PC-9 (cell line): ENCODE measurements around the gene HSPB7. TPM values are rescaled to one million over a fixed set of nuclear protein-coding genes. Genes with fewer than 3 reads are reported as not detected.
"Not testable (repeated sequence)": the region's sequence is repeated elsewhere in the genome, so short reads cannot be mapped to it uniquely, and the experiment has no call there.

Experiments
- BruUV-seq: library from RNA; stranded (reverse); fragments of 400-500 nt; replicated peaks from 2 replicates; lab custom pipeline; 2021; lab: Mats Ljungman, UMichigan
- CTCF ChIA-PET: fragments of 300-600 bp; sonication (Branson Sonifier 250); formaldehyde crosslinking; loops from one replicate; lab custom pipeline; 2022; ENCODE audit warnings: antibody characterized with exemption; lab: Charles Lee
- POLR2A ChIA-PET: fragments of 300-600 bp; sonication (Branson Sonifier 250); formaldehyde crosslinking; loops from one replicate; lab custom pipeline; 2022; ENCODE audit warnings: antibody characterized with exemption; ENCODE audit not compliant: unreplicated experiment; lab: Charles Lee
- DNase-seq, 2 experiments: peaks; one replicate each; pipeline versions ENCODE4 v3.0.0 to v3.0.0-alpha.2; 2015 to 2022; ENCODE audit warnings: mixed read lengths in 1 of 2
- H2AFZ ChIP-seq: fragments of 200-600 bp; sonication (generic); 2 replicates; pipeline ENCODE4 v1.8.1; 2017; ENCODE audit warnings: antibody characterized with exemption
- H3F3A ChIP-seq: fragments of 200-600 bp; sonication (generic); 2 replicates; pipeline ENCODE4 v1.8.1; 2017; ENCODE audit warnings: antibody characterized with exemption, mild to moderate bottlenecking, low read depth; ENCODE audit not compliant: insufficient read depth
- H3K27ac ChIP-seq: fragments of 200-600 bp; sonication (generic); 2 replicates; pipeline ENCODE4 v1.6.1; 2016; ENCODE audit warnings: mixed run types
- H3K27me3 ChIP-seq: fragments of 200-600 bp; sonication (generic); 2 replicates; pipeline ENCODE4 v1.6.1; 2016; ENCODE audit warnings: low read depth, mixed run types; ENCODE audit not compliant: insufficient read depth
- H3K36me3 ChIP-seq: fragments of 200-600 bp; sonication (generic); 2 replicates; pipeline ENCODE4 v1.6.1; 2016; ENCODE audit warnings: low read depth, mixed run types
- H3K4me1 ChIP-seq: fragments of 200-600 bp; sonication (generic); replicated peaks from 2 replicates; pipeline ENCODE4 v1.6.1; 2016; ENCODE audit warnings: mixed run types; ENCODE audit not compliant: insufficient read depth
- H3K4me2 ChIP-seq: fragments of 200-600 bp; sonication (generic); 2 replicates; pipeline ENCODE4 v1.6.1; 2017; ENCODE audit warnings: mixed run types
- H3K4me3 ChIP-seq: fragments of 200-600 bp; sonication (generic); 2 replicates; pipeline ENCODE4 v1.6.1; 2016; ENCODE audit warnings: mixed run types
- H3K79me2 ChIP-seq: fragments of 200-600 bp; sonication (generic); 2 replicates; pipeline ENCODE4 v1.6.1; 2017; ENCODE audit warnings: low read depth, mixed run types
- H3K9me2 ChIP-seq: fragments of 200-600 bp; sonication (generic); 2 replicates; pipeline ENCODE4 v1.8.1; 2017; ENCODE audit warnings: mild to moderate bottlenecking; ENCODE audit not compliant: insufficient read depth
- H3K9me3 ChIP-seq: fragments of 200-600 bp; sonication (generic); 2 replicates; pipeline ENCODE4 v1.8.1; 2016; ENCODE audit warnings: low read depth; ENCODE audit not compliant: insufficient read depth
- H4K20me1 ChIP-seq: fragments of 200-600 bp; sonication (generic); 2 replicates; pipeline ENCODE4 v1.8.1; 2017; ENCODE audit not compliant: insufficient read depth
- EZH2 ChIP-seq: fragments of 200-600 bp; sonication (generic); IDR thresholded peaks from 2 replicates; pipeline ENCODE4 v1.8.0; 2017; ENCODE audit warnings: antibody characterized with exemption, low read depth
- intact Hi-C: fragments of 100-400 bp; cut with micrococcal nuclease; formaldehyde crosslinking; loops from one replicate; pipeline ENCODE4 v1.10.0; 2022; ENCODE audit not compliant: unreplicated experiment
- total RNA-seq: library from RNA; stranded (reverse); gene quantifications from 2 replicates; pipeline ENCODE4 v1.2.3, GENCODE V29; 2021
- TF ChIP-seq, protein P1 (sequence below): fragments of 200-600 bp; sonication (generic); conservative IDR thresholded peaks from 2 replicates; pipeline ENCODE4 v1.6.1; 2017; ENCODE audit warnings: mixed run types, antibody characterized with exemption, mild to moderate bottlenecking, moderate library complexity

HSPB7 gene
- total RNA-seq, 1 experiment from 2014 or later: not detected

DNA sequence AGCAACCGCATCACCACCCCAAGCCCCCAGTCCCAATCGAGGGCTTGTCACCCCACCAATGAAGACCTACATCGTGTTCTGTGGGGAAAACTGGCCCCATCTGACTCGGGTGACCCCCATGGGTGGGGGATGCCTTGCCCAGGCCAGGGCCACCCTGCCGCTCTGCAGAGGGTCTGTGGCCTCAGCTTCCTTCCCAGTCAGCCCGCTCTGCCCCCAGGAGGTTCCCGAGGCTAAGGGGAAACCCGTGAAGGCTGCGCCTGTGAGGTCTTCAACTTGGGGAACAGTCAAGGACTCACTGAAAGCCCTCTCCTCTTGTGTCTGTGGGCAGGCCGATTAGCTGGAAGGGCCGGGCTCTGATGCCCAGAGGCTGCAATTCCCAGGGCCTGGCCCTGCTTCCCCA, 11.8 kb downstream of the HSPB7 start:
- H3K4me1 ChIP-seq: no peaks in the 10 kb centered on the region; the same call in 1 of the 2 replicates
- ChIA-PET POLR2A (no interaction called here), CTCF (no interaction called here)
- H2AFZ ChIP-seq: no peak overlapping the region
- DNase-seq: no peak
- TF ChIP-seq, protein P1, sequence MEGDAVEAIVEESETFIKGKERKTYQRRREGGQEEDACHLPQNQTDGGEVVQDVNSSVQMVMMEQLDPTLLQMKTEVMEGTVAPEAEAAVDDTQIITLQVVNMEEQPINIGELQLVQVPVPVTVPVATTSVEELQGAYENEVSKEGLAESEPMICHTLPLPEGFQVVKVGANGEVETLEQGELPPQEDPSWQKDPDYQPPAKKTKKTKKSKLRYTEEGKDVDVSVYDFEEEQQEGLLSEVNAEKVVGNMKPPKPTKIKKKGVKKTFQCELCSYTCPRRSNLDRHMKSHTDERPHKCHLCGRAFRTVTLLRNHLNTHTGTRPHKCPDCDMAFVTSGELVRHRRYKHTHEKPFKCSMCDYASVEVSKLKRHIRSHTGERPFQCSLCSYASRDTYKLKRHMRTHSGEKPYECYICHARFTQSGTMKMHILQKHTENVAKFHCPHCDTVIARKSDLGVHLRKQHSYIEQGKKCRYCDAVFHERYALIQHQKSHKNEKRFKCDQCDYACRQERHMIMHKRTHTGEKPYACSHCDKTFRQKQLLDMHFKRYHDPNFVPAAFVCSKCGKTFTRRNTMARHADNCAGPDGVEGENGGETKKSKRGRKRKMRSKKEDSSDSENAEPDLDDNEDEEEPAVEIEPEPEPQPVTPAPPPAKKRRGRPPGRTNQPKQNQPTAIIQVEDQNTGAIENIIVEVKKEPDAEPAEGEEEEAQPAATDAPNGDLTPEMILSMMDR: no peak
- no peak for TF ChIP-seq EZH2
- no peak overlapping the region for H3K27ac ChIP-seq
- H3K79me2 ChIP-seq: no peaks in the 10 kb centered on the region
- intact Hi-C loops: loop anchor here (2.0 to 5.0 kb wide), 2 partner anchors 213 to 236 kb away; no protein-coding TSS in a partner anchor
- H3F3A ChIP-seq: no peaks in the 10 kb centered on the region; the same call in 1 of the 2 replicates
- no peaks in the 10 kb centered on the region for H3K9me2 ChIP-seq
- H3K27me3 ChIP-seq: no peaks in the 10 kb centered on the region
- no peaks in the 10 kb centered on the region for H3K9me3 ChIP-seq
- no peaks in the 10 kb centered on the region for H3K36me3 ChIP-seq
- H3K4me3 ChIP-seq: no peak overlapping the region
- BruUV-seq: no TSS peak
- no peaks in the 10 kb centered on the region for H4K20me1 ChIP-seq
- H3K4me2 ChIP-seq: no peak overlapping the region

DNA sequence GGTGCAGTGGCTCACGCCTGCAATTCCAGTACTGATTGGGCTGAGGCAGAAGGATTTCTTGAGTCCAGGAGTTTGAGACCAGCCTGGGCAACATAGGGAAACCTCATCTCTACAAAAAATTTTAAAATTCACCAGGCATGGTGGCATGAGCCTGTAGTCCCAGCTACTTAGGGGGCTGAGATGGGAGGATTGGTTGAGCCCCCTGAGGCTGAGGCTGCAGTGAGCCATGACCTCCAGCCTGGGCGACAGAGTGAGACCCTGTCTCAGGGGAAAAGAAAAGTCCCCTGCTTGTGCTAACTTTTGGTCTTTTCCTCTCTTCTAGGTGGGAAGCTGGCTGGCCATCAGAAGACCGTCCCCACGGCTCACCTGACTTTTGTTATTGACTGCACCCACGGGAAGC, 12.2 kb downstream of the HSPB7 start:
- BruUV-seq: no TSS peak
- POLR2A ChIA-PET: no interaction called here

DNA sequence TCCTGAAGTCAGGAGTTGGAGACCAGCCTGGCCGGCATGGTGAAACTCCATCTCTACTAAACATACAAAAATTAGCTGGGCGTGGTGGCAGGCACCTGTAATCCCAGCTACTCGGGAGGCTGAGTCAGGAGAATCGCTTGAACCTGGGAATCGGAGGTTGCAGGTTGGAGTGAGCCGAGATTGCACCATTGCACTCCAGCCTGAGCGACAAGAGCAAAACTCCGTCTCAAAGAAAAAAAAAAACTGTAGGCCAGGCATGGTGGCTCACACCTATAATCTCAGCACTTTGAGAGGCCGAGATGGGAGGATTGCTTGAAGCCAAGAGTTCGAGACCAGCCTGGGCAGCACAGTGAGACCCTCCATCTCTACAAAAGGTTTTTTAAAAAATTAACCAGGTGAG, 16.6 kb downstream of the HSPB7 start:
- intact Hi-C loops: not testable (repeated sequence)

More for the DNA sequence above, 12.2 kb downstream of the HSPB7 start:
- Histone ChIP-seq H3K4me3 (no peak overlapping the region), H3F3A (no peaks in the 10 kb centered on the region; the same call in 1 of the 2 replicates), H4K20me1 (no peaks in the 10 kb centered on the region), H3K4me2 (no peak overlapping the region), H3K27me3 (no peaks in the 10 kb centered on the region), H3K36me3 (no peaks in the 10 kb centered on the region), H3K27ac (no peak overlapping the region), H3K79me2 (no peaks in the 10 kb centered on the region), H3K9me2 (no peaks in the 10 kb centered on the region), H3K4me1 (no peaks in the 10 kb centered on the region; the same call in 1 of the 2 replicates), H2AFZ (no peak overlapping the region), H3K9me3 (no peaks in the 10 kb centered on the region)
- intact Hi-C loops: loop anchor here (5.0 kb wide), 1 partner anchor 237 kb away; no protein-coding TSS in a partner anchor
- CTCF ChIA-PET: no interaction called here
- TF ChIP-seq, protein P1: no peak
- TF ChIP-seq EZH2: no peak
- DNase-seq: no peak

DNA sequence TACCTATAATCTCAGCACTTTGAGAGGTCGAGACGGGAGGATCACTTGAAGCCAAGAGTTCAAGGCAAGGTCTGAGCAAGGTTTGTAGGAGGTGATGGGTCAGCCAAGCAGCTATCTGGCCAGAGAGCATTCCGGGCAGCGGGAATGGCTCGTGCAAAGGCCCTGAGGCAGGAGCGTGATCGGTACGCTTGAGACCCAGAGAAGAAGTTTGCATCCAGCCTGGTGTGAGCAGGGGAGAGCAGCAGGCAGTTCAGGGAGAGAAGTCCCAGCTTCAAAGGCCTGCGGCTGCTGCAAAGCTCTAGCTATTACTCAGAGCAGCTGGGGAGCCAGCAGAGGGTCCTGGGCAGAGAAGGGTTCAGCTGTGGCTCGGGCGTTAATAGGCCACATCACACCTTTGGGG, 18.9 kb downstream of the HSPB7 start:
- no peaks in the 10 kb centered on the region for H3K4me1 ChIP-seq
- H3K9me3 ChIP-seq: no peaks in the 10 kb centered on the region
- H3K4me2 ChIP-seq: no peak overlapping the region
- DNase-seq: no peak
- ChIA-PET POLR2A (interaction anchor here (0.6 kb wide), 1 partner anchor 35 kb away, joined by 4 read pairs; no protein-coding TSS in a partner anchor), CTCF (no interaction called here)
- intact Hi-C loops: no loop called here
- no peaks in the 10 kb centered on the region for H4K20me1 ChIP-seq
- H3K36me3 ChIP-seq: no peaks in the 10 kb centered on the region
- H3K27me3 ChIP-seq: no peaks in the 10 kb centered on the region
- no peaks in the 10 kb centered on the region for H3F3A ChIP-seq
- TF ChIP-seq EZH2: no peak
- TF ChIP-seq, protein P1: no peak
- H3K79me2 ChIP-seq: no peaks in the 10 kb centered on the region
- H2AFZ ChIP-seq: no peak overlapping the region
- H3K9me2 ChIP-seq: no peaks in the 10 kb centered on the region
- no peak overlapping the region for H3K4me3 ChIP-seq
- H3K27ac ChIP-seq: no peak overlapping the region
- no TSS peak for BruUV-seq

More for the DNA sequence above, 16.6 kb downstream of the HSPB7 start:
- POLR2A ChIA-PET, H3K9me3 ChIP-seq, H3K4me1 ChIP-seq, H3K4me3 ChIP-seq, H3K9me2 ChIP-seq, H4K20me1 ChIP-seq, H3K36me3 ChIP-seq, H3K4me2 ChIP-seq, H3F3A ChIP-seq, H3K27ac ChIP-seq, DNase-seq, H2AFZ ChIP-seq, H3K79me2 ChIP-seq, BruUV-seq, H3K27me3 ChIP-seq: not testable (repeated sequence)
- CTCF ChIA-PET: interaction anchor here (0.6 kb wide), 1 partner anchor 198 kb away, joined by 4 read pairs; no protein-coding TSS in a partner anchor
